GM13976 (cell line): Measurements from ENCODE around the gene KCNG2.

Experiments
- DNase-seq: peaks from one replicate; pipeline ENCODE4 v3.0.0; 2012; ENCODE audit warnings: low spot score
- CTCF ChIP-seq: IDR thresholded peaks from 2 replicates; pipeline ENCODE4 v1.5.1; 2012; ENCODE audit warnings: borderline replicate concordance, mild to moderate bottlenecking; ENCODE audit not compliant: insufficient read depth; ENCODE audit errors: extremely low read depth, missing control alignments, control extremely low read depth
- in situ Hi-C: fragments of 300-500 bp; cut with MboI; formaldehyde crosslinking; loops from one replicate; pipeline ENCODE4 v1.12.0; 2022; ENCODE audit warnings: low sequenced_read_pairs, mixed read lengths, inconsistent platforms; ENCODE audit not compliant: unreplicated experiment

KCNG2 gene

DNA sequence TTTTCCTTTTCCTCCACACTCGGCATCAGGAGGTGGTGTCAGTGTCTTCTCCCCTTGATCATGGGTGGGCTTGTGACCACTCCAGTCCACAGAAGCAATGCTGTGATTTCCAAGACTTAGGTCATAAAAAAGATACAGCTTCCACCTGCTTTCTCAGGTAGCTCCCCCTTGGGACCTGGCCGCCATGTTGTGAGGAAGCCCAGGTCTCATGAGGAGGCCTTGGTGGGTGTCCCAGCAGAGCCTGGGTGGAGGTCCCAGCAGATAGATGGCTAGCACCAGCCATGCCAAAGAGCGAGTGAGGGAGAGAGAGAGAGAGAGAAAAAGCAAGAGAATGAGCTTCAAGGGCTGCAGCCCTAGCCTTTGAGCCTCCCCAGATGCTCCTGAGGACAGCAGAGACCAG, 137.8 kb downstream of the KCNG2 start:
- DNase-seq: no peak
- no peak for TF ChIP-seq CTCF
- in situ Hi-C loops: no loop called here

DNA sequence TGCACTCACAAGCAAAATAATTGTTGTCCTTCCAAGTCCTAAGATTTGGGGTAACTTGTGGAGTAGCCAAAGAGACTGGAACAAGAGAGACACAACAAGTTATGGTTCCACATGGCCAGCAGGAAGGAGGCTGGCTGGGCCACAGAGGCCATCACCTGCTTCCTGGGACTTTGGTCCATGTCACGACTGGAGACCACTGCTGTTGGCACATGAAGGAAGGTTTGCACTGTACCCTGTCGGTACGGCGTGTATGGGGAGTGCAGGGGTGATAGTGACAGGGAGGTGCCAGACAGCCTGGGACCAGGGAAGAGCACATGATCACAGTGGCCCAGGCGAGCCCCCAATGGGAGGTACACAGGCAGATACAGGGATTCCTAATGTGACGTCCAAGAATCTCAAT, 138.2 kb downstream of the KCNG2 start:
- no peak for DNase-seq
- in situ Hi-C loops: no loop called here
- no peak for TF ChIP-seq CTCF

GRCh38 chr18:79936641-79937040, 138.9 kb downstream of the KCNG2 start:
- in situ Hi-C loops: no loop called here
- no peak for TF ChIP-seq CTCF
- no peak for DNase-seq

DNA sequence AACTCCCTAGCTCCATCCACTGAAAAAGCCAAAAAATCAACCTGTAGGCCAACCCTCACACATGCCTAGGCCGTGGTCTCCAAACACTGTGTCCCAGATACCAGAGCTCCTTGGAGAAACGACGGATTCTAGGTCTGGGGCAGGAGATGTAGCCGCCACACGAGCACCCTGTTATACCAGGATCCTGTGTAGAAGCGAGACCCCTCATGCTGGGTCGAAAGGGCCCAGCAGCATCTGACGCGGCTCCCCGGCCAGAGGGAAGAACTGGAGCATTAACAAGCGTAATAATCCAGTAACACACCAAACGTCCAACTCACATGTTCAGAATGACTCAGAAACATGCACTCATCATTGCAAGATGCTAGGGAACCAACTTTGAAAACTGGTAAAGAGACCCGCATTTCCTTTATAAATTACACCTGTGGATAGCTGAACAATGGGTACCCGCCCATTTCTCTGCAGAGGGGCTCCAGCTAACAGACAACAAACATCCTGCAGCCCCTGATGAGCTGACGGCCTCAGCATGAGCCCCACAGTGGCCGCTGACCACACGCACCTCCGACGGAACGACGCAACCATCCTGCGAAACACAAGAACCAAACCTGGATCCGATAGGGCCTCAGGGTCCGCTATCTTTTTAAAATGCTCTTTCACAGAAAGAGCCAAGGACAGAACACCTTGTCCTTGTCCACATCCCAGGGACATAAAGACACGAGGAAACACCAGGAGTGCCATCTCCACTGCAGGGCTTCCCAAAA, 139.5 kb downstream of the KCNG2 start:
- in situ Hi-C loops: no loop called here
- no peak for TF ChIP-seq CTCF
- DNase-seq: no peak

DNA sequence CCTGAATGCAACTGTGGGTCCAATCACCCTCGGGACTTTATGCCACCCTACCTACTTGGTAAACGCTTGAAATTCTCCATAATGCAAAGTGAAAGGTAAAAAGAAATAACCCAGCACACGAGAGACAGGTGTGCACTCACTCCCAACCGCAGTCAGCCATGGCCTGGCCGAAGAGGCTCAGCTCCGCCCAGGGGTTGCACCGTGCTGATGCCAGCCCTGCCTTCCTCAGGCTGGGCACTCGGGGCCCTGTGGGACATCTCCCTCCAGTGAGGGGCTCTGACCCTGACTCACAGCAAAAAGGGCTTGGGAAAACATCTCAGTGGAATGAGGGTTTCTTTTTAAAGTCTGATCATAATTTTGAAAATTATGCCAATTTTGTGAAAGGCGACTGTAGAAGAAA, 140.5 kb downstream of the KCNG2 start:
- no peak for TF ChIP-seq CTCF
- in situ Hi-C loops: no loop called here
- DNase-seq: no peak

DNA sequence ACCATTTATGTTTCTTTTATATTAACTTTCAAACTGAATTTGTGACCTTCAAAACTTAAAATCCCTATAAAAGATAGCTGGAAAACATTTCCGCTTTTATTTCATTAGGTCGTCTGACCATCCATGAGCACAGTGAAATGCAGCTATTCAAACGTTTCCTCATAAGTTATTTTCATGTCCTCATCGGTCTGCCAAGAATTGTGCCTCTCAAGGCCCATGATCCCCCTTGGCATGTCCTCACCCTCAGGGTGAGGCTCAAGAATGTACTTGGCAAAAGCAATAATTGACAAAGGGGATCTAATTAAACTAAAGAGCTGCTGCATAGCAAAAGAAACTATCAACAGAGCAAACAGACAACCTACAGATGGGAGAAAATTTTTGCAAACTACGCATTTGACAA, 141.4 kb downstream of the KCNG2 start:
- no peak for TF ChIP-seq CTCF
- in situ Hi-C loops: no loop called here
- no peak for DNase-seq
